ENCODE measurements around the gene PTPRN2. TPM values are rescaled to one million over a fixed set of nuclear protein-coding genes. Genes with fewer than 3 reads are reported as not detected.

Gene PTPRN2
- total RNA-seq, 1 experiment from 2014 or later = 0.16 TPM

DNA sequence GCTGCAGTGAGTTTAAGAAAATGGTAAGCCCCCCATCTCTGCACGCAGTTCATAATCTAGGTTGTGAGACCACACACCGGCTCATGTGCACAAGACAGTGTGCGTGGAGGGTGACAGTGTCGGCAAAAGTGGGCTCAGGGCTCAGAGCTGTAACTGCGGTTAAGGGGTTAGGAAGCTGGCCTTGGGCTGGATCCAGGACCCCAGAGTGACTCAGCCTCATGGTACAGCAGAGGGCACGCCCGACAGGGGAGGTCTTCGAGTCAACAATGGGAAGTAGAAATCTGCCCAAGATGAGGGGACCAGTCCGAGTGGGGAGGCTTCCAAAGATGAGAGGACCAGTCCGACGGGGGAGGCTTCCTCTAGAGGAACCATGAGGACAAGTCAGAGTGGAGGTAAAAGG, 813.1 kb downstream of the PTPRN2 start:
- DNase-seq (ENCODE audit: low read depth, low spot score) = no peak

DNA sequence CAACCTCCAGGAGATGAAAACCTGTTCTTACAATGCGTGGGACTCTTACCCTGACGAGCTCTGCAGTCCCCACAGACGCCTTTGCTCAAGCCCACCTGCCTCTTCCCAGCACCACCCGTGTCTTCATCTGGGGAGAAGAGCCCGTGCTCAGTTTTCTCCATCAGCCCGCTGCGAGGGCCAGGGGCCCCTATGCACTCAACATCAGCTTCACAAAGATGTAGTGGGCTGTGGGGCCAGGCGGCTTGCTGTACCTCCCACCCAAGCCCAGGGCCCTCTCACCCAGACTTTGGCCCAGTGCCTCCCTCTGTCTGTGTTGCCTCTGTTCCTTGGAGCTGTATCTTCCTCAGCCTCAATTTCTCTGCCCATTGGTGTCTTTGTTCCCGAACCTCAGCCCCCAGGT, 814.3 kb downstream of the PTPRN2 start:
- no peak for DNase-seq (ENCODE audit: low read depth, low spot score)
- in situ Hi-C loops (cut with HindIII; ENCODE audit: low pct_unique_long_range_greater_than_20kb, low sequenced_read_pairs) = no loop called here

More for the DNA sequence above, 813.1 kb downstream of the PTPRN2 start:
- in situ Hi-C loops (cut with HindIII; ENCODE audit: low pct_unique_long_range_greater_than_20kb, low sequenced_read_pairs) = no loop called here

DNA sequence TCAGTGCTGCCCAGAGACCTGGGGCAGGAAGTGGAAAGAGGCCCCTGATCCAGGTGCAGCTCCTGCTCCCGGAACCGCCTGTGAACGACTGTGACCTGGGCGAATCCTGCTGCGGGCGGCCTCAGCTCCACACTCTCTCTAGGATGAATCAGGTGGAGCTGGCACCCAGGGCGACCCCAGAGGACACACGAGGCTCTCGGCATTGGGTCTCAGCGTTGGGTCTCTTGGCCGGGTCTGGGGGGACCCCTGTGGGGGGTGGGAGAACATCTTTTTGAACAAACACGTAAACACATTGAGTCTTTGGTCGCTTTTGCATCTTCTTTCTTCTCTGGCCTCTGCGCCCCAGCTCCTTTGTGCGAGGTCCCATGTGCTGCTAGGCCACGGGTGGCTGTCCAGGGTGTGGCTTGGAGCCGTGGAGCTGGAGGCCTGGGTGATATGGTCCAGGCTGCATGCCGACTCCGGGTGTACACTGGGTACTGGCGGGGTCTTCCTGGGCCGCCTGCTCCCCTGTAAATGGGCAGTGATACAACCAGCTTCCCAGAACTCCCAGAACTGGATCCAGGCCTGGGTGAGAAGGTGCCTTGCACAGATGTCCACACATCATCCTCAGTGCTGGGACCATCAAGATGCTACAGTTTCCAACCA, 815.0 kb downstream of the PTPRN2 start:
- in situ Hi-C loops (cut with HindIII; ENCODE audit: low pct_unique_long_range_greater_than_20kb, low sequenced_read_pairs) = no loop called here
- no peak for DNase-seq (ENCODE audit: low read depth, low spot score)

DNA sequence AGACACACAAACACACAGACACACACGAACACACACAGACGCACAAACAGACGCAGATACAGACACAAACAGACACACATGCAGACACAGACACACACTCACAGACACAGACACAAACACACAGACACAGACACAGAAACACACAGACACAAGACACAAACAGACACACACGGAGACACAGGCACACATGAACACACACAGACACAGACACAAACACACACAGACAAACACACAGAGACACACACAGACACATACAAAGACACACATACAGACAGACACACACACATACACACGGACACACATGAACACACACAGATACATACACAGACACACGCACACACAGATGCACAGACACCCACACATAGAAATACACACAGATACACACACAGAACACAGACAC, 815.9 kb downstream of the PTPRN2 start:
- in situ Hi-C loops (cut with HindIII; ENCODE audit: low pct_unique_long_range_greater_than_20kb, low sequenced_read_pairs) = no loop called here
- no peak for DNase-seq (ENCODE audit: low read depth, low spot score)

DNA sequence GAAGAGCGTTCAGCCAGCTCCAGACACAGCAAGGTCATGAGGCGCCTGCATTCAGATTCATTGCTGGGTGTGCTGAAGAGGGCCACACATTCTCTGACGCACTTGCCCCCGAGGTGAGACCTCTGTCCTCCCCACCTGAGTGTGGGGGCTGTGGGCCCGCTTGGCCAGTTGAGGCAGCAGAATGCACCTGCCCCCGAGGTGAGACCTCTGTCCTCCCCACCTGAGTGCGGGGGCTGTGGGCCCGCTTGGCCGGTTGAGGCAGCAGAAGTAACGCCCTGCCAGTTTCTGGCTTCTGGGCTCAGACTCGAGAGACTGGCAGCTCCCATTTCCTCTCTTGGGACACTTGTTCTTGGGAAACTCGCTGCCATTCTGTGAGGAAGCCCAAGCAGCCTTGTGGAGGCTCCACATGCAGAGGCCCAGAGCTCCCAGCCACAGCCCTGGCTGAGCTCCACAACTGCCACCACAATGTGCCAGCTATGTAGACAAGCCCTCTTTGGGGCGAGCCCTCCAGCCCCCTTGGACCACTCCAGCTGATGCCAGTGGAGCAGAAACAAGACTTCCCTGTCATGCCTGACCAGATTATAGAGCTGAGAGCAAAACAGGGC, 816.8 kb downstream of the PTPRN2 start:
- no peak for DNase-seq (ENCODE audit: low read depth, low spot score)
- in situ Hi-C loops (cut with HindIII; ENCODE audit: low pct_unique_long_range_greater_than_20kb, low sequenced_read_pairs) = no loop called here

DNA sequence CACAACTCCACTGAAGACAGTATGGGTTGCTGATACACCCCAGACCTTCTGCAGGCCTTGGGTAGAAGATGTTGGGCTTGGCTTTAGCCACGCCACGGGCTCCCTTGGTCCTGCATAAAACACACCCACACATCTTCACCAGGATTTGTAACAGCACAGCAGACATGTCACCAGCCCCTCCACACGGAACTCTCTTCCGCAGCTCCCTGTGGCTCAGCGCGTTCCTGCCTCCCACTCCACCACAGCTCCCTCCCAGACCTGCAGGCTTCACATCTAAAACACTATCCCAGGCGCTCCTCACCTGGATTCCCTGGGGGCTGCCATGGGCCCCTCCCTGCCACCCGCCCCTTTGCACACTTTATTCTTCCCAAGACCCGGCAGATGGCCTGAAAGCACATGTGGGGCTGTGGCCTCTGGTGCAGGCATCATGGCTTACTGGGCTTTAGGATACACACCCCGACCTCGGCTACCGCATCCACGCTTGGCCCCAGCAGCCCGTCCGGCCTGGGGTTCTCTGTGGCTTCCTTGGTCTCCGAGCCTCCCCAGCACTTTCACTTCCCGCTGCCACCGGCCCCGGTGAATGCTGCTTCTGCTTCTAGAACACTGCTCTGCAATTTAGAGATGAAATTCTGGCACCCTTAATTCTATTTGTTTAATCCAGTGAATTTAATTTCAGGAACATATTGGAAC, 818.0 kb downstream of the PTPRN2 start:
- DNase-seq (ENCODE audit: low read depth, low spot score) = no peak
- in situ Hi-C loops (cut with HindIII; ENCODE audit: low pct_unique_long_range_greater_than_20kb, low sequenced_read_pairs) = no loop called here

DNA sequence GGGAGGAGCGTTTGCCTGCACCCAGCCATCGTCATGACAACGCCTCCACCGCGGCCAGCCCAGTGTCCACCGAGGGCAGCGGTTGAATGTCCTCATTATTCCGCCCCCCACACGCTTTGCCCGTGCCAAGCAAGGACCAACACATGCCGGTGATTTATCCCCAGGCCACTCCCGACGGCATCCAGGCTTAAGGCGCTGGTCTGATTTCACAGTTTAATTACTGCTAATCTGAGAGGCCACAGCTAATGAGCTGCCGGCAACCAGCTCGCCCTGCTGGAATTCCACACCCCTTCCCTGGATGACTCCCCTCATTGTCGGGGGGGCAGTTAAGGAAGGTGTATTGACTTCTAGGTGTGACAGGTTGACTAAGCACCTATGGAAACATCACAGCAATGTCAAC, 818.5 kb downstream of the PTPRN2 start:
- in situ Hi-C loops (cut with HindIII; ENCODE audit: low pct_unique_long_range_greater_than_20kb, low sequenced_read_pairs) = no loop called here

DNA sequence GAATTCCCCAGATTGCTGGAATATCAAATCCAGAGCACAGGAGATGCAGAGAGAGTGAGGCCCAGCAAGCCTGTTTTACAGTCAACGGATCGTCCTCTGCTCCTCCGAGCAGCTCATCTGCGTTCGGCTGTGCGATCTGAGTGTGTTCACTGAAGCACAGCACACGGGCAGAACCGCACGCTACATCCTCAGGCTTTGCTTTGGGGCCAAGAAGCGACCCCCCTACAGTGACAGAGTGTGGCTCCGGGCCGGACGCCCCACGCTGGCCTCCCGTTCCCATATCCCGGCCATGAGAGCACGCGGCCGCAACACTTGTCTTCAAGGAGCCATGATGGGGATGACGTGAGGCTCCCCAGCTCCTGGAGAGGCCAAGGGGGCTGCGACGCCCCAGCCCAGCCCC, 819.4 kb downstream of the PTPRN2 start:
- in situ Hi-C loops (cut with HindIII; ENCODE audit: low pct_unique_long_range_greater_than_20kb, low sequenced_read_pairs) = no loop called here
- DNase-seq (ENCODE audit: low read depth, low spot score) = no peak

More for the DNA sequence above, 818.5 kb downstream of the PTPRN2 start:
- no peak for DNase-seq (ENCODE audit: low read depth, low spot score)

DNA sequence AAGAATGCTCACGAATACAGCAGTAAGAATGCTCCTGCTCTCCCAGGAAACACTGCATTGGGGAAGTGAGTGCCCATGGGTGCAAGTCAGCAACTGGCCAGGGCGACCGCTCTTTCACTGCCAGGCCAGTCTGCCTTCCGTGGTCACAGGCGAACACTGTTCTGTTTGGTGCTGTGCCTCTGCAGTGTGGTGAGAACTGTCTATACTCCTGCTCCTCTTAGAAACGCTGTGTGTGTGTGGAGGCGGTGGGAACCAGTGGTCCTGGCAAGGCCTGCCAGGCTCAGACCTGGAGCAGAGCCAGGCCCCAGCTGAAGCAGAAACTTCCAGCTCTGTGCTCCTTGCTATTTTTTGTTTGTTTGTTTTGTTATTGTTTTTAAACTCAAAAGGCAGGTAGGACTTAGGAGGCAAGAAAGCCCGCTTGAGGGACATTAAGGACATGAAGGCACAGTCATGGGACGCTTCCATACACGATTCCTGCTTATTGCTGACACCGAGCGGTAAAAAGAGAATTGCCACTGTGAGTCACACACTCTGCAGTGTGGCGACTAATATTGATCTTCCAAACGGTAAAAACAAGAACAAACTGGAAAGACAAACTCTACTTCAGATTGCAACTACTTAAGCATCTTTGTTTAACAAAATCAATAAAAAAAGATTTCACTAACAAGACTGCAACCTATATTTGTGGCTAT, 820.0 kb downstream of the PTPRN2 start:
- in situ Hi-C loops (cut with HindIII; ENCODE audit: low pct_unique_long_range_greater_than_20kb, low sequenced_read_pairs) = no loop called here
- DNase-seq (ENCODE audit: low read depth, low spot score) = no peak

DNA sequence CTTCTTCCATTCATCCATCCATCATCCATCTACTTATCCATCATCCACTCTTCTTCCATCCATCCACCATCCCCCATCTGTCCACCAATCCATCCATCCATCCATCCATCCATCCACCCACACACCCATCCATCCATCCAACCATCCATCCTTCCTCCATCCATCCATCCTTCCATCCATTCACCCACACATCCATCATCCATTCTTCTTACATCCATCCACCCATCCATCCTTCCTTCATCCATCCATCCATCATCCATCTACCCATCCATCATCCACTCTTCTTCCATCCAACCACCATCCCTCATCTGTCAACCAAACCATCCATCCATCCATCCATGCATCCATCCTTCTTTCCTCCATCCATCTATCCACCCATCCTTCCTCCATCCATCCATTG, 821.5 kb downstream of the PTPRN2 start:
- in situ Hi-C loops (cut with HindIII; ENCODE audit: low pct_unique_long_range_greater_than_20kb, low sequenced_read_pairs) = no loop called here
- DNase-seq (ENCODE audit: low read depth, low spot score) = no peak

DNA sequence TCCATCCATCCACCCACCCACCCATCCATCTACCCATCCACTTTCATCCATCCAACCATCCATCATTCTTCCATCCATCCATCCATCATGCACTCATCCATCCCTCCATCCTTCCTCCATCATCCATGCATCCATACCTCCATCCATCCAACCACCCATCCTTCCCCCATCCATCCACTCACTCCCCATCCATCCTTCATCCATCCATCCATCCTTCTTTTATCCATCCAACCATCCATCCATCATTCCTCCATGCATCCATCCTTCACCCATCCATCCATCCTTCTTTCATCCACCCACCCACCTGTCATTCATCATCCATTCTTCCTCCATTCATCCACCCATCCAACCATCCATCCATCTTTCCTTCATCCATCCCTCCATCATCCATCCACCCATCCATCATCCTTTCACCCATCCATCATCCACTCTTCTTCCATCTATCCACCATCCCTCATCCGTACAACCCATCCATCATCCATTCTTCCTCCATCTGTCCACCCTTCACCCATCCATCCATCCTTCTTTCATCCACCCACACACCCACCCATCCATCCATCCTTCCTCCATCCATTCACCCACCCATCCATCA, 822.6 kb downstream of the PTPRN2 start:
- no peak for DNase-seq (ENCODE audit: low read depth, low spot score)
- in situ Hi-C loops (cut with HindIII; ENCODE audit: low pct_unique_long_range_greater_than_20kb, low sequenced_read_pairs) = no loop called here

DNA sequence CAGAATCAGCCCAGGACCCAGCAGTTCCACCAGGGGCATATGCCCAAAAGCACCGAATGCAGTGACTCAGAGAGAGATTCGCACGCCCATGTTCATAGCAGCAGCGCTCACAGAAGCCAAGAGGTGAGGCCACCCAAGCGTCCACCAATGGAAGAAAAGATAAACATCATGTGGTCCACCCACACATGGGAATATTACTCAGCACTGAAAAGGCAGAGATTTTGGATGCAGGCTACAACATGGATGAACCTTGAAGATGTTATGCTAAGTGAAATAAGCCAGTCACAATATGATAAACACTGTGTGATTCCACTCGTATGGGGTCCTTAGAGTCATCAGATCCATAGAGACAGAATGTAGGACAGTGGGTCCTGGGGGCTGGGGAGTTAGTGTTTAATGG, 823.4 kb downstream of the PTPRN2 start:
- in situ Hi-C loops (cut with HindIII; ENCODE audit: low pct_unique_long_range_greater_than_20kb, low sequenced_read_pairs) = no loop called here
- no peak for DNase-seq (ENCODE audit: low read depth, low spot score)

DNA sequence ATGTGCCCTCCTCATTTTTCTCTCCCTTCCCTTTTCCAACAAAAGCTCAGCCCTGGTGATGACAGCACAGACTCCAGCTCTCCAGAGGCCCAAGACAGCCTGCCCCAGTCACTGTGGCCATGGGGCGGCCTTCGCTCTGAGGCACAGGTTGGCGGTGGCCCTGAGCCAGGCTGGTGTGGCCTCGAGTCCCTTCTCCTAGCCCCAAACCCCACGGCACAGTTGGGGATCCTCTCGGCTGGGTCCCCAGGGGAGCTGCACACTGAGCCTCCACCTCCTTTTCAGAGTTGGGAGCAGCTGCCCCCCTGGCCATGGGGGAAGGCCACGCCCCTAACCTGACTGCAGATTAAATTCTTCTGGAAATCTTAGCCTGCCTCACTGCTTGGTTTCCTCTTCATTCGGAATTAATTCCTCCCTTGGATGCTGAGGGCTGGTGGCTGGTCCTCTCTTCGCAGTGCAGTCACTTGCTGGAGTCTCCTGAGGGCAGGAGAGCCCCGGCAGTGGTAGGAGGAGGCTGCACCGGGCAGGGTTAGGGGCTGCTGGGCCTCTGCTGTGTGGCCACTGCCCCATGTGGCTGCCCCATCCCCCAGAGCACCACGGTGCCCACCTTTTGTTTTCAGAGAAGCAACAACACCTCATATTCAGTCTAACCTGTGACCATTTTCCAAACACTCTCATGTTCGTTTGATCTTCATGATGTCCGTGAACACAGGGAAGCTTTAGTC, 824.2 kb downstream of the PTPRN2 start:
- DNase-seq (ENCODE audit: low read depth, low spot score) = no peak
- in situ Hi-C loops (cut with HindIII; ENCODE audit: low pct_unique_long_range_greater_than_20kb, low sequenced_read_pairs) = no loop called here

DNA sequence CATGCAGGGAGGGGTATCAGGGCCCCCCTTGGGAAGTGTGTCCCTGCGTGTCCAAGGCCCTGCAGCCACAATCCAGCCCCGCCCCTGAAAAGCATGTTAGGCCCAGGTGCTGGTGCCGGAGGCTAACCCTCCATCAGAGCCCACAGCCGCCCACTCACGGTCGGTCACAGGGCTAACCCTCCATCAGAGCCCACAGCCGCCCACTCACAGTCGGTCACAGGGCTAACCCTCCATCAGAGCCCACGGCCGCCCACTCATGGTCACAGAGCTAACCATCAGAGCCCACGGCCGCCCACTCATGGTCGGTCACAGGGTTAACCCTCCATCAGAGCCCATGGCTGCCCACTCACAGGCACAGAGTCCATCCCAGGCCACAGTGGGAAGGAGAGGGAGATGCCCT, 824.8 kb downstream of the PTPRN2 start:
- no peak for DNase-seq (ENCODE audit: low read depth, low spot score)
- in situ Hi-C loops (cut with HindIII; ENCODE audit: low pct_unique_long_range_greater_than_20kb, low sequenced_read_pairs) = no loop called here

DNA sequence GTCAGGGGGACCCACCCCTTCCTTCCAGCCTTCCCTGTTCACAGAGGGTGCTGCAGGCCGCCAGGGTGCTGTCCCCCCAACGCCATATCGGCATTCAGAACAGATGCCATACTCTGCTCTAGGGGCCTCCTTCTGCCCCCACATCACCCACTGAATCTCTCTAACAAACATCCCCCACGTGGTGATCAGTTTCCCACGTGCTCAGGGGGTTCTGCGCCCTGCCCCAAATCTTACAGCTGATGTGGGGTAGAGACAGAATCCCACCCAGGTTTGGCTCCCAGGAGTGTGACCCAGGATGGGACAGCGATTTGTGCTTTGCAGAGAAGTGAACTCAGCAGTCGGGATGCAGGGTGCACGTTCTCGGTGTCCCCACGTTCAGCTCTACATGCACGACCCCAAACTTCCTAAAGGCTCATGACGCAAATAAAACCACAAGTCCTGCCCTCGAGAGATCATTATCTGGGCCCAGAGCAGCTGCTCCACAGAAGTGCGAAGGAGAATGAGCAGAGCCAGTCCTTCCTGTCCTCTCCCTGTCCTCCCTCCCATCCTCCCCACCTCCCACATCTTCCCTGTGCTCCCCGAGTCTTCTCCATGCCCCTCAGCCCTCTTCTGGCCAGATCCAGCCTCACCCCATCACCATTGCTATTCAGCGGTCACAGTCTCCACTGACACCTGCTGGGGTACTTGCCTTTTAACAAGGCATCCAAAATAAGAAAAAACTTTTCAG, 827.5 kb downstream of the PTPRN2 start:
- in situ Hi-C loops (cut with HindIII; ENCODE audit: low pct_unique_long_range_greater_than_20kb, low sequenced_read_pairs) = no loop called here
- no peak for DNase-seq (ENCODE audit: low read depth, low spot score)

DNA sequence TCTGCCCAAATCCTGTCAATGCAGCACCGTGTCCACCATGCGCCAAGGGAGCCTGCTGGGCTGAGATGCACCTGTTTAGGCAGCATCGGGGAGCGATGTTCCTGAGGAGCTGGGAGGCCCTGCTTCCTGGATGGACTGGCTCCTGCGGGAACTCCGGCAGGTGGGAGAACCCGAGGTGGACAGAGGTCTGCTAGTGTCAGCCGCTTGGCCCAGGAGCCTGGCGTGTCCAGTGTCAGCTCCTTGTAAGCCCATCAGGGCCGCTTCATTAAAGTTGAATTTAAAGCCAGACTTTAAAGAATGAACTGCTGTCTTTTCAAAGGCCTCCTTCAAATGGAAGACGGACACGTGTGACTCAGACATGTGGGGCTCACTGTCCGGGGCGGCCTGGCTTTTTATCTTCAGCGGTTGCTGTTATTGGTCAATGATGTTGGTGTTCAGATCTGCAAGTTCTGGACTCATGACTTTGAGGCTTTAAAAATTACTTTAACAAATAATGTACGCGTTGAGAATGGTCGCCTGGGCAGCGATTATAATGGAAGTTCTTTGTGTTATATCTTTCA, 828.3 kb downstream of the PTPRN2 start:
- in situ Hi-C loops (cut with HindIII; ENCODE audit: low pct_unique_long_range_greater_than_20kb, low sequenced_read_pairs) = no loop called here
- DNase-seq (ENCODE audit: low read depth, low spot score) = no peak

Data from SK-MEL-5 (cell line).